A549 (cell line): ENCODE results near the gene RBM10. TPM values are rescaled to one million over a fixed set of nuclear protein-coding genes. Genes with fewer than 3 reads are reported as not detected.

ENCODE experiments used
- ATAC-seq, 2 experiments: fragments of 200-7000 bp in 1 of 2; fragments of >200 bp in 1 of 2; cut with Nextera tagmentation in 1 of 2; cut with Tn5 transposase in 1 of 2; 3 replicates each; pipeline versions ENCODE4 v1.8.0 to v1.9.1; 2018 to 2020; ENCODE audit warnings: mild to moderate bottlenecking in 1 of 2, moderate library complexity in 1 of 2
- CTCF ChIA-PET: fragments of 300-600 bp; sonication (Branson Sonifier 250); formaldehyde crosslinking; extraction: SDS; loops from one replicate; lab custom pipeline; 2021; ENCODE audit warnings: antibody characterized with exemption, inconsistent platforms; lab: Yijun Ruan, JAX
- POLR2A ChIA-PET: fragments of 350-600 bp; formaldehyde crosslinking; extraction: SDS; loops from one replicate; lab custom pipeline; 2021; ENCODE audit warnings: antibody characterized with exemption, inconsistent platforms; lab: Yijun Ruan, JAX
- DNase-seq, 2 experiments: peaks; one replicate each; pipeline versions ENCODE4 v3.0.0 to v3.0.0-alpha.2; 2011 to 2016; ENCODE audit warnings: low read depth in 1 of 2, low spot score in 1 of 2
- FAIRE-seq: peaks from 2 replicates; lab custom pipeline; 2011; peaks lifted over from hg19 to GRCh38; lab: Jason Lieb, UNC
- H3K27ac ChIP-seq, 2 experiments: fragments of >200 bp; sonication (Bioruptor Twin); formaldehyde crosslinking; 3 replicates each; pipeline ENCODE4 v1.5.1; 2016 to 2017
- H3K4me1 ChIP-seq: fragments of >200 bp; sonication (Bioruptor Twin); formaldehyde crosslinking; 3 replicates; pipeline ENCODE4 v1.6.1; 2016
- H3K4me2 ChIP-seq: fragments of >200 bp; sonication (Bioruptor Twin); formaldehyde crosslinking; 3 replicates; pipeline ENCODE4 v1.6.1; 2016
- H3K4me3 ChIP-seq: fragments of >200 bp; sonication (Bioruptor Twin); formaldehyde crosslinking; 3 replicates; pipeline ENCODE4 v1.5.1; 2016
- H3K9me3 ChIP-seq: fragments of >200 bp; sonication (Bioruptor Twin); formaldehyde crosslinking; 3 replicates; pipeline ENCODE4 v1.6.1; 2016
- BCL3 ChIP-seq: fragments of >200 bp; sonication (Bioruptor Twin); formaldehyde crosslinking; IDR thresholded peaks from 3 replicates; pipeline ENCODE4 v1.6.1; 2016
- CBX8 ChIP-seq: fragments of 200-600 bp; sonication (generic); IDR thresholded peaks from 2 replicates; pipeline ENCODE4 v1.6.1; 2016
- CEBPB ChIP-seq, 2 experiments: fragments of >200 bp in 1 of 2; sonication (Bioruptor Twin) in 1 of 2; formaldehyde crosslinking in 1 of 2; IDR thresholded peaks; 2 replicates each; pipeline ENCODE4 v1.6.1; 2012 to 2016
- CTCF ChIP-seq: fragments of >200 bp; sonication (Bioruptor Twin); formaldehyde crosslinking; IDR thresholded peaks from 3 replicates; pipeline ENCODE4 v1.5.1; 2016
- EHF ChIP-seq: fragments of 250-450 bp; sonication (Bioruptor Pico); IDR thresholded peaks from 2 replicates; pipeline ENCODE4 v1.5.0; 2020; ENCODE audit warnings: mild to moderate bottlenecking
- GATA3 ChIP-seq: IDR thresholded peaks from 2 replicates; pipeline ENCODE4 v1.6.1; 2012; ENCODE audit warnings: borderline replicate concordance
- HES2 ChIP-seq: fragments of >200 bp; sonication (Bioruptor Twin); formaldehyde crosslinking; IDR thresholded peaks from 2 replicates; pipeline ENCODE4 v1.6.1; 2016
- HOXB13 ChIP-seq: fragments of 250-450 bp; sonication (Bioruptor Pico); IDR thresholded peaks from 2 replicates; pipeline ENCODE4 v1.5.0; 2020; ENCODE audit warnings: low read depth, mild to moderate bottlenecking, moderate library complexity
- HOXB5 ChIP-seq: fragments of 250-450 bp; sonication (Bioruptor Pico); IDR thresholded peaks from 2 replicates; pipeline ENCODE4 v1.5.0; 2020; ENCODE audit warnings: mild to moderate bottlenecking, moderate library complexity
- JUNB ChIP-seq: fragments of >200 bp; sonication (Bioruptor Twin); formaldehyde crosslinking; IDR thresholded peaks from 2 replicates; pipeline ENCODE4 v1.6.1; 2016
- MAZ ChIP-seq: fragments of 150-350 bp; IDR thresholded peaks from 2 replicates; pipeline ENCODE4 v1.6.1; 2014; ENCODE audit warnings: antibody characterized with exemption, low read depth, low read length, borderline replicate concordance
- MYC ChIP-seq: IDR thresholded peaks from 2 replicates; pipeline ENCODE4 v1.6.1; 2012; ENCODE audit warnings: mild to moderate bottlenecking, inconsistent platforms, low read length, improper control_type of control experiment, borderline replicate concordance
- POLR2AphosphoS2 ChIP-seq: conservative IDR thresholded peaks from 2 replicates; pipeline ENCODE4 v1.6.1; 2012; ENCODE audit warnings: low read length, improper control_type of control experiment, inconsistent platforms
- RNF2 ChIP-seq: fragments of 200-600 bp; sonication (generic); IDR thresholded peaks from 2 replicates; pipeline ENCODE4 v1.6.1; 2016; ENCODE audit warnings: low read depth, mild to moderate bottlenecking, antibody characterized with exemption, moderate library complexity, borderline replicate concordance
- SREBF2 ChIP-seq: fragments of 450-650 bp; IDR thresholded peaks from 2 replicates; pipeline ENCODE4 v1.6.1; 2014; ENCODE audit warnings: mild to moderate bottlenecking, moderate library complexity
- TP53 ChIP-seq: fragments of 250-450 bp; sonication (Bioruptor Pico); IDR thresholded peaks from 2 replicates; pipeline ENCODE4 v1.5.0; 2021; ENCODE audit warnings: mild to moderate bottlenecking, moderate library complexity
- ZC3H11A ChIP-seq: fragments of 450-650 bp; IDR thresholded peaks from 2 replicates; pipeline ENCODE4 v1.6.1; 2014; ENCODE audit warnings: antibody characterized with exemption, mild to moderate bottlenecking
- ZNF302 ChIP-seq: fragments of 250-450 bp; sonication (Bioruptor Pico); IDR thresholded peaks from 2 replicates; pipeline ENCODE4 v1.9.0; 2021; ENCODE audit warnings: inconsistent platforms, mild to moderate bottlenecking, moderate library complexity
- ZSCAN20 ChIP-seq: fragments of 250-450 bp; sonication (Bioruptor Pico); IDR thresholded peaks from 2 replicates; pipeline ENCODE4 v1.8.0; 2022; ENCODE audit warnings: mild to moderate bottlenecking, moderate library complexity
- WGBS: methylation state at CpG from one replicate; pipeline ENCODE4 v1.1.6; 2017; ENCODE audit errors: missing lambda C conversion rate; 5-methylcytosine and 5-hydroxymethylcytosine counted together
- polyA plus RNA-seq, 4 experiments: library from polyadenylated mRNA; depleted of rRNA in 3 of 4; stranded (reverse); fragments of >200 nt; fragmentation: RNase III in 1 of 4; extraction: RNeasy Plus Mini Kit Qiagen cat#74134 plus additional on column Dnase treatment in 1 of 4; gene quantifications; 2 replicates in 3 of 4; 3 replicates in 1 of 4; pipeline ENCODE4 v1.2.3, GENCODE V29; 2011 to 2017

RBM10 gene
- polyA plus RNA-seq, 2 of the 4 experiments (the other 2 are of a cell fraction) = 21.1 to 29.8 TPM

GRCh38 chrX:47187106-47187677 is 42.2 kb downstream of the RBM10 start:
- no peak for DNase-seq
- no peaks in the 10 kb centered on the region for H3K9me3 ChIP-seq
- ATAC-seq = no peak
- no peak overlapping the region for H3K4me3 ChIP-seq
- no peak for TF ChIP-seq HES2
- no peak for TF ChIP-seq HOXB5 (CRISPR knock-in tag)
- no peak for TF ChIP-seq ZSCAN20 (CRISPR knock-in tag)
- TF ChIP-seq CTCF = no peak
- TF ChIP-seq ZC3H11A = no peak
- TF ChIP-seq CBX8 = no peak
- TF ChIP-seq CEBPB (IDR thresholded peaks at IDR 0.05) = no peak
- no peak for TF ChIP-seq TP53 (CRISPR knock-in tag)
- no peak for TF ChIP-seq GATA3
- TF ChIP-seq MYC = no peak
- TF ChIP-seq SREBF2 = no peak
- no peak for TF ChIP-seq ZNF302 (CRISPR knock-in tag)
- no peak for TF ChIP-seq EHF (CRISPR knock-in tag)
- no peak for TF ChIP-seq MAZ
- no peak for TF ChIP-seq JUNB
- no peaks in the 10 kb centered on the region; the same call in 2 of the 3 replicates for H3K4me1 ChIP-seq
- H3K27ac ChIP-seq = no peak overlapping the region
- WGBS = 85% methylated on average over 4 of the region's 4 CpGs
- ChIA-PET CTCF (interaction anchor here (1.3 to 1.8 kb wide), 2 partner anchors 336 kb away, joined by 3 to 5 read pairs; no protein-coding TSS in a partner anchor), POLR2A (no interaction called here)
- H3K4me2 ChIP-seq = no peak overlapping the region
- FAIRE-seq = no peak

GRCh38 chrX:47189906-47190305 is 44.9 kb downstream of the RBM10 start:
- no peak overlapping the region for H3K4me3 ChIP-seq
- no peak for TF ChIP-seq HOXB13 (CRISPR knock-in tag)
- no peak for TF ChIP-seq BCL3
- TF ChIP-seq POLR2AphosphoS2 = no peak
- no peak for TF ChIP-seq EHF (CRISPR knock-in tag)
- no peak for TF ChIP-seq RNF2
- CTCF ChIA-PET = interaction anchor here (1.2 to 3.0 kb wide), 2 partner anchors 45 to 195 kb away, joined by 4 to 16 read pairs; partner anchors contain the start of gene RBM10
- H3K27ac ChIP-seq = no peak overlapping the region; a peak in 1 of 6 replicates
- ATAC-seq = no peak
- no peaks in the 10 kb centered on the region for H3K9me3 ChIP-seq
- H3K4me2 ChIP-seq = peak overlapping the region; percentile 86
- POLR2A ChIA-PET = interaction anchor here (1.2 to 1.4 kb wide), 2 partner anchors 43 to 292 kb away, joined by 4 read pairs; no protein-coding TSS in a partner anchor
- DNase-seq = no peak
- FAIRE-seq = no peak
- WGBS = 90% methylated on average over 16 of the region's 19 CpGs
- peaks cover 8% of the 10 kb centered on the region; the same call in 1 of the 3 replicates for H3K4me1 ChIP-seq
